DMS79 treated with DMSO at 0.1 percent for 48 hours (cell line): ENCODE measurements around the gene CCDC57.

Experiments
- DNase-seq: peaks from one replicate; lab custom pipeline; 2025; lab: John Stamatoyannopoulos, UW

CCDC57 gene

DNA sequence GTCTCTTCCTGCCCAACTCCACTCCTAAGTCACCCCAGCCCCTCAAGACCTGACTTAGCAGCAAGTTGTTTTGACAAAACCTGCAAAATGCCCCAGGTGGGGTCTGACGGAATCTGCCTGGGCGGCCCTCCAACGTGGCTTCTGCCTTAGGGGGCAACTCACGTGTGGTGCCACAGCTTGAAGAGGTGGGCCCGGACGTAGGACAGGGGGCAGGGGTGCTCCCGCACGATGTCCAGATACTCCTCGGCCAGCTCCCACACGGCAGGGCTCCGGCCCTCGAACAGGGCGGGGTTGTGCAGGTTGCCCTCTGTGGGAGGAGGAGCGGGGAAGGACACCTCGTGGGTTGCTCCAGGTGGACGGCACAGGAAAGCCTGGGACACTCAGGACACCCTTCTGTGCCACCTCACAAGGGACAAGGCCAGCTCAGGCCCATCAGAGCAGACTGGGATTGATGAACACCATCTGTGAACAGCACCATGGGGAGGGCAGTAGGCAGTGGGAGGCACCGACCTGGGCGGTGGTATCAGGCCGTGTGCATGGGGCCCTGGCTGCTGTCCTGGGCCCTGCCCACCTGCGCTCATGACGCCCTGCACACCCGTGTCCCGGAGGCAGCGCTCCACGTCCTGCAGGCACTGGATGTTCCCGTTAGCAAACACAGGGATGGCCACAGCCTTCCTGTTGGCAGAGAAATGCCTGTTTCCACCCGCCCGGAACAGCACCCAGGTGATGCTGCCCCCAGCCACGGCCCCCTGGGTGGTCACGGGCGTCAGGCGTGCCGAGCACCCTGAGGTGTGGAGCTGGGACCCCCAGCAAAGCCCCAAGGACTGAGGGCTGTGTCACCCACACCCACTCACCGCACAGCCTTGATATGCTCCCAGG lies 151.4 kb downstream of the CCDC57 start:
- DNase-seq: no peak

- DNase-seq: no peak
Measured at GRCh38 chr17:82060614-82061013, 152.0 kb downstream of the CCDC57 start.

- no peak for DNase-seq
Measured at GRCh38 chr17:82060001-82060380, 152.7 kb downstream of the CCDC57 start.

GRCh38 chr17:82059272-82060000 lies 153.2 kb downstream of the CCDC57 start:
- no peak for DNase-seq

GRCh38 chr17:82058855-82059249 lies 153.8 kb downstream of the CCDC57 start:
- DNase-seq: no peak

DNA sequence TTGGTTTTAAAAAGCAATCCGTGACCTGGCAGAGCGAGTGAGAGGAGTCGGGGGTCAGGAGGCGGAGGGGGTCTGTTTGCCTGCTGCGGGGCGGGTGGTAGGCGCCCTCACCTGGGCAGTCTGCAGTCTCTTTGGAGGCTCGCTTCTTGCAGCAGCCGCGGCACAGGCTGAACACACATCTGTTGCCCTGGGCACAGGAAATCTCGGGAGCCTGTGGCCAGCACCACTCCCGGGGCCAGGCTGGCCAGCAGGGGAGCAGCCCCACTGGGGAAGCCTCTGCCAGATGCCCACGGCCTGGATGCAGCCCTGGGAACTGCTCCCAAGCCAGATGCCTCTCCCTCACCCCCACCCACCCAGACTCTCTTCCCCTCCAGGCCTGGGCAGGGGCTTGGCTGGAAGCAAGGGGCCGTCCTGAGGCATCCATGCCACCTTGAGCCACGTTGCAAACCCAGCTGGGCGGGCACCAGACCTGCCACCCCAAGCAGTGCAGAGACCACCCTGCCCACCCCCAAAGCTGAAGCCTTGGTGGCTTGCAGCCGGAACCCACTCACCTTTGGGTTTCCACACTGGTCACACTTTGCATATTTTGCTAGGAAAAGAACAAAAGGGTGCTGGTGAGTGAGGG lies 154.3 kb downstream of the CCDC57 start:
- DNase-seq: no peak

DNA sequence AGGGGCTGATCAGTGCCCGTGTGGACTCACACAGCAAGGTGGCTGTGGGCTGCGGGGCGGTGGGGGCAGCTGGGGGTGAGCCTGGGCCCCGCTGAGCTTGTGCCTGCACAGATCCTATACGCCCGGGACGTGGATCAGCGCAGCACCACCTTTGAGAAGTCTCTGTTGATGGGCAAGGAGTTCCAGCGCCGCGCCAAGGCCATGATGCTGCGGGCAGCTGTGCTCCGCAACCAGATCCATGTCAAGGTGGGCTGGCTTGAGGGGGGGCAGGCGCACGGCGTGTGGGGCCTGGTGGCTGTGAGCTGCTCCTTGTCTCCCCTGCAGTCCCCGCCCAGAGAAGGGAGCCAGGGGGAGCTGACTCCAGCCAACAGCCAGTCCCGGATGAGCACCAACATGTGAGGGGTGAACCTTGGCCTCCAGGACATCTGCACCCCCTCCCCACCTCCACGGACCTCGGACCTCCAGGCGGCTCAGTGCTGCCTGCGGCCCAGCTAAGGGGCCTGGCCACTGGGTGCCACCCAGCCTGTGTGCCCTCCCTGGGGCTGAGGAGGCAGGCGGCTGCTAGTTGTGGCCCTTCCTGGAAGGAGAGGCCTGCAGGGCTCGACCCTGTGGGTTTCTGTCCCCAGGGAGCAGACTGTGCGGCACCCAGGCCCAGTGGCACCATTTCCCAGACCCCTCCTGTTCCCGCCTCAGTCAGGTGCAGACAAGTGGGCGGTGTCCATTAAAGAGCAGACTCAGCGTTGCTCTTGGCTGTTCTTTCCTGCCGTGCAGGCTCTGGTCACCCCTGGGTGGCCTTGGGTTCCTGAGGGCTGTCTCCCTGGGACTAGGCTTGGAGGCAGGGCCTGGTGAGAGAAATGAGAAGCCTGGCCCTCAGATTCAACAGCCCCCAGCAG lies 155.7 kb downstream of the CCDC57 start:
- no peak for DNase-seq

GRCh38 chr17:82055965-82056728 lies 156.5 kb downstream of the CCDC57 start:
- DNase-seq: no peak

GRCh38 chr17:82055023-82055964 lies 157.3 kb downstream of the CCDC57 start:
- DNase-seq: no peak

DNA sequence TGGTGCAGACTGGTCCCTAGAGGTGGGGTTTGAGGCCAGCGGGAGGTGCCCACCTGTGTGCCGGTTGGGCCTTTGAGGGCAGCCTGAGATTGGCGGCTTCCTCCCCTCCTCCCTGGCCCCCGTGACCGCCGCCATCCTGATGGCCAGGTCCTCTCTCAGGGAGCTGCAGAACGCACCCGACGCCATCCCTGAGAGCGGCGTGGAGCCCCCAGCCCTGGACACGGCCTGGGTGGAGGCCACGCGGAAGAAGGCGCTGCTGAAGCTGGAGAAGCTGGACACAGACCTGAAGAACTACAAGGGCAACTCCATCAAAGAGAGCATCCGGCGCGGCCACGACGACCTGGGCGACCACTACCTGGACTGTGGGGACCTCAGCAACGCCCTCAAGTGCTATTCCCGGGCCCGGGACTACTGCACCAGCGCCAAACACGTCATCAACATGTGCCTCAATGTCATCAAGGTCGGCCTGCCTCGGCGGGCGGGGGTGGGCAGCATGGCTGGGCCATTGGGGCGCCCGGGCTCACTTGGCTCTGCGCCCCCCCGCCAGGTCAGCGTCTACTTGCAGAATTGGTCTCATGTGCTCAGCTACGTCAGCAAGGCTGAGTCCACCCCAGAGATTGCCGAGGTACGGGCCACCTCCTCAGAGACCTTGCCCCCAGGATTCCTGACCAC lies 158.2 kb downstream of the CCDC57 start:
- DNase-seq: no peak

DNA sequence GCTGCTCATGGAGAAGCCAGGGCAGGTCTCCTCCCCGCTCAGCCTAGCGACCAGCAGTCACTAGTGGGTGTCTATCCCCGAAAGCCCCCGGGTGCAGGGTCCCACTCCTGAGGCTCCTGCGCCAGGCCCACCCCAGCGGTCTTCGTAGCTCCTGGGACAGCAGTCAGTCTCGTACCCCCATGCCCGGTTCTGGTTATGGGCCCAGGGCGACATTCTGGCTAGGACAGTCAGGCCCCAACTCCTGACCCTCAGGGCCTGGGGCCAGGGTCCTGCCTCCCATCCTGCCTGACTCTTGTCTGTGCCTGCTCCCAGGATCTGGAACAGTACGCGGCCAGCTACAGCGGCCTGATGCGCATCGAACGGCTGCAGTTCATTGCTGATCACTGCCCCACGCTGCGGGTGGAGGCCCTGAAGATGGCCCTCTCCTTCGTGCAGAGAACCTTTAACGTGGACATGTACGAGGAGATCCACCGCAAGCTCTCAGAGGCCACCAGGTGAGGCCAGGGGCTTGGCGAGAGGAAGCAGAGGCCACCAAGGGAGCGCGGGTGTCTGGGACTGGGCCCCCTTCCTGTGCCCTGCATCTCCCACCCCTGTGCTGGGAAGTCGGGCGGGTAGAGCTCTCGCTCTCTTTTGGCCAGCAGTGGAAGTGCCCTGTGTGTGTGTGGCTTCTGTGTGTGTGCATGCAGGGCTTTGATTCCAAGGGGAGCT lies 158.9 kb downstream of the CCDC57 start:
- no peak for DNase-seq

GRCh38 chr17:82053130-82053529 lies 159.5 kb downstream of the CCDC57 start:
- no peak for DNase-seq

DNA sequence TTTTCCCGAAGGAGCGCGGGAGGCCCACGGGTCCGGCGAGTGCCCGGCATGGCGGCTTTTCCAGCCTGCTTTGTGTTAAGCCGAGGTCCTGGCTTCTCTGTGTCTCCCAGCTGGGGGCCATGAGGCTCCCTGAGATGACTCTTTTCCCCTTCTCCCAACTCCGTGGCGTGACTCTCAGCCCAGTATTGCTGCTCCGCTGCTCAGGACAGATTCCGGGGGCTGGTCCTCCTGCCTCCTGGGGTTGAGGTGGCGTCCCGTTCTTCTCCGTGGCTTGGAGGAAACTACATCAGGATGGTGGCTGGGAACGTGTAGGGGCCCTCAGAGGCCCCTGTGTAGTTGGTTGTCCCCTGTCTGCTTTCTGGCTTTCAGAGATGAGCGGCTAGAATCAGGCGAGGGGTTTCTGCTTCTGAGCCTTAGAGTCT lies 160.0 kb downstream of the CCDC57 start:
- no peak for DNase-seq

GRCh38 chr17:82051776-82052637 lies 160.6 kb downstream of the CCDC57 start, which contains the start of the genes GPS1 and RFNG:
TSS of gene GPS1 (plus strand) at chr17:82051898. CDS start at chr17:82051932, 34 bp downstream.
TSS of gene RFNG (minus strand) at chr17:82051811. CDS start at chr17:82051766, 45 bp downstream.
- peak; percentile 21 for DNase-seq
